ENCODE data around the gene TXLNB. TPM values are rescaled to one million over a fixed set of nuclear protein-coding genes. Genes with fewer than 3 reads are reported as not detected.

Gene TXLNB
- total RNA-seq, 1 donor from 2014 or later: 0.49 TPM

GRCh38 chr6:139205843-139206242 is 86.0 kb downstream of the TXLNB start:
- DNase-seq (ENCODE audit: extremely low spot score in 2 of 2): no peak
- no peak overlapping the region for H3K27ac ChIP-seq
- intact Hi-C loops (cut with DNase I): no loop called here
- TF ChIP-seq POLR2AphosphoS5 (IDR thresholded peaks at IDR 0.05; ENCODE audit: insufficient read depth in 1 of 2, low read depth in 1 of 2) (no peak), CTCF (IDR thresholded peaks at IDR 0.05) (no peak), POLR2A (IDR thresholded peaks at IDR 0.05) (no peak)
- H3K36me3 ChIP-seq: no peaks in the 10 kb centered on the region
- H3K27me3 ChIP-seq: no peaks in the 10 kb centered on the region
- H3K9me3 ChIP-seq: no peaks in the 10 kb centered on the region
- H3K4me3 ChIP-seq: no peak overlapping the region
- no peaks in the 10 kb centered on the region for H3K4me1 ChIP-seq

- no peaks in the 10 kb centered on the region for H3K27me3 ChIP-seq
- no peak for DNase-seq (ENCODE audit: extremely low spot score in 2 of 2)
- H3K9me3 ChIP-seq: no peaks in the 10 kb centered on the region
- H3K4me3 ChIP-seq: no peak overlapping the region
- intact Hi-C loops (cut with DNase I): no loop called here
- H3K36me3 ChIP-seq: no peaks in the 10 kb centered on the region
- no peaks in the 10 kb centered on the region for H3K4me1 ChIP-seq
- no peak overlapping the region for H3K27ac ChIP-seq
- TF ChIP-seq CTCF (IDR thresholded peaks at IDR 0.05) (no peak), POLR2AphosphoS5 (IDR thresholded peaks at IDR 0.05; ENCODE audit: insufficient read depth in 1 of 2, low read depth in 1 of 2) (no peak), POLR2A (IDR thresholded peaks at IDR 0.05) (no peak)
Measured at GRCh38 chr6:139204978-139205377, 86.8 kb downstream of the TXLNB start.

- Histone ChIP-seq H3K4me3 (no peak overlapping the region), H3K36me3 (no peaks in the 10 kb centered on the region), H3K4me1 (no peaks in the 10 kb centered on the region), H3K9me3 (no peaks in the 10 kb centered on the region), H3K27me3 (no peaks in the 10 kb centered on the region), H3K27ac (no peak overlapping the region)
- no peak for DNase-seq (ENCODE audit: extremely low spot score in 2 of 2)
- intact Hi-C loops (cut with DNase I): no loop called here
- TF ChIP-seq POLR2AphosphoS5 (IDR thresholded peaks at IDR 0.05; ENCODE audit: insufficient read depth in 1 of 2, low read depth in 1 of 2) (no peak), POLR2A (IDR thresholded peaks at IDR 0.05) (no peak), CTCF (IDR thresholded peaks at IDR 0.05) (no peak)
Measured at GRCh38 chr6:139201378-139201777, 90.4 kb downstream of the TXLNB start.

GRCh38 chr6:139198529-139199288 is 93.1 kb downstream of the TXLNB start:
- intact Hi-C loops (cut with DNase I): no loop called here
- Histone ChIP-seq H3K9me3 (no peaks in the 10 kb centered on the region), H3K36me3 (no peaks in the 10 kb centered on the region), H3K4me1 (no peaks in the 10 kb centered on the region), H3K4me3 (no peak overlapping the region), H3K27me3 (no peaks in the 10 kb centered on the region), H3K27ac (no peak overlapping the region)
- DNase-seq (ENCODE audit: extremely low spot score in 2 of 2): no peak
- no peak for TF ChIP-seq POLR2AphosphoS5 (IDR thresholded peaks at IDR 0.05; ENCODE audit: insufficient read depth in 1 of 2, low read depth in 1 of 2)
- TF ChIP-seq CTCF (IDR thresholded peaks at IDR 0.05): no peak
- no peak for TF ChIP-seq POLR2A (IDR thresholded peaks at IDR 0.05)

GRCh38 chr6:139194740-139195139 is 97.1 kb downstream of the TXLNB start:
- TF ChIP-seq CTCF (IDR thresholded peaks at IDR 0.05): no peak
- no peaks in the 10 kb centered on the region for H3K4me1 ChIP-seq
- intact Hi-C loops (cut with DNase I): no loop called here
- H3K36me3 ChIP-seq: no peaks in the 10 kb centered on the region
- no peak overlapping the region for H3K4me3 ChIP-seq
- no peak for DNase-seq (ENCODE audit: extremely low spot score in 2 of 2)
- H3K27me3 ChIP-seq: no peaks in the 10 kb centered on the region
- no peak overlapping the region for H3K27ac ChIP-seq
- no peaks in the 10 kb centered on the region for H3K9me3 ChIP-seq
